AG04449 (cell line): ENCODE measurements around the gene GJB4.

ENCODE experiments used
- CTCF ChIA-PET: fragments of 350-600 bp; formaldehyde crosslinking; extraction: SDS; loops from one replicate; lab custom pipeline; 2021; ENCODE audit warnings: antibody characterized with exemption; lab: Yijun Ruan, JAX
- POLR2A ChIA-PET: fragments of 400-600, 350-600 bp; formaldehyde crosslinking; extraction: SDS; loops from one replicate; lab custom pipeline; 2020; ENCODE audit warnings: antibody characterized with exemption, inconsistent platforms; lab: Yijun Ruan, JAX
- DNase-seq: peaks from one replicate; pipeline ENCODE4 v3.0.0-alpha.2; 2010; ENCODE audit warnings: low read depth, low spot score
- H3K4me3 ChIP-seq: 2 replicates; pipeline ENCODE4 v1.5.1; 2011; ENCODE audit warnings: low read depth, mild to moderate bottlenecking, control low read depth, low read length
- TF ChIP-seq, protein P1 (sequence below): IDR thresholded peaks from one replicate; pipeline ENCODE4 v1.5.1; 2011; ENCODE audit warnings: mild to moderate bottlenecking, moderate library complexity, low read length, control low read depth, inconsistent platforms; ENCODE audit not compliant: insufficient read depth; ENCODE audit errors: missing control alignments

The GJB4 gene

DNA sequence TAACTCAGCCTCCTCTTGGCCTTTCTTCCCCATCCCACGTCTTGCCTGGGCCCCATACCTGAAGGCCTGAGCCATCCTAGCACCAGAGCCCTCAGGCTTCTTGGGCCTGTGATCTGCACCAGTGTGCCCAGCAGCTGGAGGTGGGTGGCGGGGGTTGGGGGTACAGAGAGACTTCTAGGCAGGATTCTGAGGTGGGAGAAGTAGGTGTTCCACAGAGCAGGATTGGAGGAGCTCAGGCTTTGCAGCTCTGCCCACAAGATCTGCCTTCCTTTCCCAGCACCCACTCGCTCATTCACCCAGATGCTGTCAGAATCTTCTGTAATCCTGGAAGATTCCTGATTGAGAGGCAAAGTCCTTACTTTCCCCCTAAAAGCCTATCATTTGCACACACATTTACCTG, 14.7 kb upstream of the GJB4 start:
- CTCF ChIA-PET: interaction anchor here (0.8 to 4.0 kb wide), 7 partner anchors 9 to 1150 kb away, joined by 3 to 40 read pairs (median 6); partner anchors contain the start of gene GJB5
- POLR2A ChIA-PET: no interaction called here
- no peak for DNase-seq
- TF ChIP-seq, protein P1, sequence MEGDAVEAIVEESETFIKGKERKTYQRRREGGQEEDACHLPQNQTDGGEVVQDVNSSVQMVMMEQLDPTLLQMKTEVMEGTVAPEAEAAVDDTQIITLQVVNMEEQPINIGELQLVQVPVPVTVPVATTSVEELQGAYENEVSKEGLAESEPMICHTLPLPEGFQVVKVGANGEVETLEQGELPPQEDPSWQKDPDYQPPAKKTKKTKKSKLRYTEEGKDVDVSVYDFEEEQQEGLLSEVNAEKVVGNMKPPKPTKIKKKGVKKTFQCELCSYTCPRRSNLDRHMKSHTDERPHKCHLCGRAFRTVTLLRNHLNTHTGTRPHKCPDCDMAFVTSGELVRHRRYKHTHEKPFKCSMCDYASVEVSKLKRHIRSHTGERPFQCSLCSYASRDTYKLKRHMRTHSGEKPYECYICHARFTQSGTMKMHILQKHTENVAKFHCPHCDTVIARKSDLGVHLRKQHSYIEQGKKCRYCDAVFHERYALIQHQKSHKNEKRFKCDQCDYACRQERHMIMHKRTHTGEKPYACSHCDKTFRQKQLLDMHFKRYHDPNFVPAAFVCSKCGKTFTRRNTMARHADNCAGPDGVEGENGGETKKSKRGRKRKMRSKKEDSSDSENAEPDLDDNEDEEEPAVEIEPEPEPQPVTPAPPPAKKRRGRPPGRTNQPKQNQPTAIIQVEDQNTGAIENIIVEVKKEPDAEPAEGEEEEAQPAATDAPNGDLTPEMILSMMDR: no peak
- no peak overlapping the region for H3K4me3 ChIP-seq

DNA sequence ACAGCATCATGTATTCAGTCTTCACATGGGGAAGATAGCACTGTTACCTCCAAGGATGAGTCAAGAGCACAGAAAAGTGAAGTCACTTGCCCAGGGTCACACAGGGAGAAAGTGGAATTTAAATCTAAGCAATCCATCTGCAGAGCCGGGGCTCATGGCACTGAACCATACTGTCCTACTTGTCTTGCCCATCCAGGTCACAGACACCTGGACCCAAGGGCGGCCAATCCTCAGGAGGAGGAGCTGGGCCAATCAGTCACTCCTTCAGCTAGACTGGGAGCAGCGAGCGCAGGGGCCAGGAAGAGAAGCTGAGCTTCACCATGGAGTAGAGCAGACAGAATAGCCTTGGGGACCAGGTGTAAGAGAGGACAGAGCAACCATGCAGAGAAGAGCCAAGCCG, 13.9 kb upstream of the GJB4 start:
- TF ChIP-seq, protein P1: no peak
- no peak overlapping the region for H3K4me3 ChIP-seq
- CTCF ChIA-PET: interaction anchor here (1.0 to 1.1 kb wide), 2 partner anchors 18 to 1010 kb away, joined by 3 read pairs; no protein-coding TSS in a partner anchor
- POLR2A ChIA-PET: no interaction called here
- DNase-seq: no peak

DNA sequence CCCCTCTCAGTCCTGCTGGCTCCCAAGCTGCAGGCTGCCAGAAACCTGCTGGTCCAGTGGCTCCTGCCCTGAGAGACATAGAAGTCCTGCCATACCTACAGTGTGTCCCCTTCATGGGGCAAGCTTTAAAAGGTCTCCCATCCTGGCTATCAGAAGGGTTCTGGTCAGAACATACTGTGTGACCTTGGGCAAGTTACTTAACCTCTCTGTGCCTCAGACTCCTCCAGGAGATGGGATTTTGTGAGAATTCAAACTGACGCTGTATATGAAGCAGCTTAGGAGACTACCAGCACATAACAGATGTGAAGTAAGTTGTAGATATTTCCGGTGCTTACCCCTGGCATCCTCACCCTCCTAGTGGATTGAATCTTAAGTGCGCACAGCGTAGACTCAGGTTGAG, 13.4 kb upstream of the GJB4 start:
- no peak overlapping the region for H3K4me3 ChIP-seq
- CTCF ChIA-PET: interaction anchor here (1.0 to 1.3 kb wide), 3 partner anchors 18 to 1115 kb away, joined by 3 to 4 read pairs (median 3); no protein-coding TSS in a partner anchor
- TF ChIP-seq, protein P1: no peak
- POLR2A ChIA-PET: no interaction called here
- DNase-seq: no peak

DNA sequence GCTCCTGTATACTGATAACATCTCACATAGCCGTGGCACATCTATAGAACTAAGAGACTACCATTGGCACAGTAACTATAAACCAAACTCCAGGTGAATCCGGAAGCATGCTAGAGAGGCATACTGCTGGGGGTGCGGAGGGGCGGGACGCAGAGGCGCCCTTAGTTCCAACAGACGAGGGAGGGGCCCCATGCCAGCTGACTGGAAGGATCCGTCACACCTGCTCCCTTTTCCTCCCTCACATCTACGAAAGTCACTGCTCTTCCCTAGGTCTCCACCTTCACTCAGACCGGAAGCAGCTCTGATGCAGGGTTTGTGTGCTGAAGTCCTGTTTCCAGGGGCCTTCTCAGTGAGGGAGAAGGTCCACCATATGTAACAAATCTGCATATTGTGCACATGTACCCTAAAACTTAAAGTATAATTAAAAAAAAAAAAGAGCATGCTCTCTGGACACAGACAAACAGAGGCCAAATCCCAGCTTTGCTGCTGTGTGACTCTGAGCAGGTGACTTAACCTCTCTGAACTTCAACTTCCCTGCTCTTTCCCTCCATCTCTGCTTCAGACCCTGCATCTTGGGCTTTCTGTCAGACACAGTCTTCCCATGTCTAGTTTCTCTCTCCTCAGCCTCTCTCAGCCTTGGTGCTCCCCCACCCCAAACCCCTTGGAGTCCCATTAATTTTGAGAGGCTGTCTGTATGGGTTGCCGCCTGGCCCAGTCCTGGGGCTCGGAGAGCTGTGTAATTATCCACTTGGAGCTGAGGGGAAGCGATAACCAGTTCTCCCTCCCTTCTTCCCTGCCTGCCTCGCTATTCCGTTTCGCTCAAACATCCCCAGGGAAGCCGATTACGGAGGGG, 12.5 kb upstream of the GJB4 start:
- CTCF ChIA-PET: interaction anchor here (1.3 kb wide), 1 partner anchor 1116 kb away, joined by 4 read pairs; no protein-coding TSS in a partner anchor
- POLR2A ChIA-PET: no interaction called here

DNA sequence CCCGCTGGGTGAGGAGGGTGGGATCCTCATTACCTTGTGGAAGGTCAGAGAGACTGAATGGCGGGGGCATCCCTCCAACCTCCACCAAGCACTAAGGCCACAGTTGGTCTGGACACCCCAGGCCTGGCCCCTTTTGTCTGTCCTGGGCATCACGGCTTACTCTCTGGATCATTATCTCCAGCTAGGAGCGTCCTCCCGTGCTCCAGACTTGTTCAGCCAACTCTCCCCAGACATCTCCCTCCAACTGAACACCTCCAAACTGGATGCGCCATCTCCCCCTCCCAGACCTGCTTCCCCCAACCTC, 11.9 kb upstream of the GJB4 start:
- H3K4me3 ChIP-seq: no peak overlapping the region
- ChIA-PET POLR2A (no interaction called here), CTCF (no interaction called here)
- DNase-seq: no peak
- TF ChIP-seq, protein P1: no peak

More for the DNA sequence above, 12.5 kb upstream of the GJB4 start:
- TF ChIP-seq, protein P1: no peak
- DNase-seq: no peak
- H3K4me3 ChIP-seq: no peak overlapping the region

DNA sequence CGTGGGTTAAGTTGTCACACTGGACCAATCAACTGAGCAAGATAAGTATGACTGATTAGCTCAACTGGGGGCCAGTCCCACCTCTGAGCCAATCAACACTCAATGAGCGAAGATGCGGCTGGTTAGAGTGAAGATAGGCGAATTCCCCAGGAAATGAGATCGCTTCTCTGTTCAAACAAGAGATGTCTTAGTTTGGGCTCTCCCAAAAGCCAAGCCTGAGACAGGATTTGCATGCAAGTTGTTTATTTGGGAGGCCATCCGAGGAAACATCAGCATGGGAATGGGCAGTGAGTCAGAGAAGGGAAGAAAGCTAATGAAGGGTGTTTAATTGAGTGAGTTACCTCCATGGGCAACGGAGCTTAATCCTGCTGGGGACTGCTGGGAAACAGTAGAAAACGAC, 9.5 kb upstream of the GJB4 start:
- CTCF ChIA-PET: no interaction called here
- no peak overlapping the region for H3K4me3 ChIP-seq
- no peak for DNase-seq
- TF ChIP-seq, protein P1: no peak
- POLR2A ChIA-PET: no interaction called here
